ENCODE measurements around the gene CPNE5. TPM values are rescaled to one million over a fixed set of nuclear protein-coding genes. Genes with fewer than 3 reads are reported as not detected.

The CPNE5 gene
- total RNA-seq, 1 donor from 2014 or later: 0.58 TPM

DNA sequence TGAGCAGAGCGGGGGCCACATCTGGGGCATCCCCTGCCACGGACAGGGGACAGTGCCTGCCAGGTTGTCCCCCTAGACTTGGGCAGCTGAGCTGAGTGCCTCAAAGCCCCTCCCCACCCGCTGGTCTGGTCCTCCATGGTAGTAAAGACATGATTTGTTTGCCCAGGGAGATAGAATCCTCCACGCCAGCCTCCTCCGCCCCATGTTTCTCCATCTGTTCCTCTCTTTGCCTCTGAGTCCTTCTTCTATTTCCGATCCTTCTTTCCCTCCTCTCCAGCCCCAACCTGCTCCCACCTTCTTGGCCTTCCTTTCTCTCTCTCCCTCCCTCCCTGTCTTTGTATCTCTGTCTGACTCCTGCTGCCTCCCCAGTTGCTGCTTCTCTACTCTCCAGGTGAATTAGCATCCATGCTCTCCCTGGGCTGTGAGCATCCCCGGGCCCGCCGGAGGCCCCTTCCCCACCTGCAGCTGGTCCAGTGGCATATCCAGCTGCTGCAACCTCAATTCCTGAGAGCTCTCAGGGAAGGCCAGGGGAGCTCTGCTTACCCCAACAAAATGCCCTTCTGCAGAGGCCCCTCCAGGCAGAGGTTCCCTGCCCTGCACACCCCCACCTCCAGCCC, 45.8 kb downstream of the CPNE5 start:
- no peak overlapping the region for H3K4me3 ChIP-seq (ENCODE audit: low read depth, low read length)
- TF ChIP-seq, protein P1, sequence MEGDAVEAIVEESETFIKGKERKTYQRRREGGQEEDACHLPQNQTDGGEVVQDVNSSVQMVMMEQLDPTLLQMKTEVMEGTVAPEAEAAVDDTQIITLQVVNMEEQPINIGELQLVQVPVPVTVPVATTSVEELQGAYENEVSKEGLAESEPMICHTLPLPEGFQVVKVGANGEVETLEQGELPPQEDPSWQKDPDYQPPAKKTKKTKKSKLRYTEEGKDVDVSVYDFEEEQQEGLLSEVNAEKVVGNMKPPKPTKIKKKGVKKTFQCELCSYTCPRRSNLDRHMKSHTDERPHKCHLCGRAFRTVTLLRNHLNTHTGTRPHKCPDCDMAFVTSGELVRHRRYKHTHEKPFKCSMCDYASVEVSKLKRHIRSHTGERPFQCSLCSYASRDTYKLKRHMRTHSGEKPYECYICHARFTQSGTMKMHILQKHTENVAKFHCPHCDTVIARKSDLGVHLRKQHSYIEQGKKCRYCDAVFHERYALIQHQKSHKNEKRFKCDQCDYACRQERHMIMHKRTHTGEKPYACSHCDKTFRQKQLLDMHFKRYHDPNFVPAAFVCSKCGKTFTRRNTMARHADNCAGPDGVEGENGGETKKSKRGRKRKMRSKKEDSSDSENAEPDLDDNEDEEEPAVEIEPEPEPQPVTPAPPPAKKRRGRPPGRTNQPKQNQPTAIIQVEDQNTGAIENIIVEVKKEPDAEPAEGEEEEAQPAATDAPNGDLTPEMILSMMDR (conservative IDR thresholded peaks at IDR 0.05; ENCODE audit: low read depth, low read length): no peak
- no peak for DNase-seq (ENCODE audit: low read depth)

DNA sequence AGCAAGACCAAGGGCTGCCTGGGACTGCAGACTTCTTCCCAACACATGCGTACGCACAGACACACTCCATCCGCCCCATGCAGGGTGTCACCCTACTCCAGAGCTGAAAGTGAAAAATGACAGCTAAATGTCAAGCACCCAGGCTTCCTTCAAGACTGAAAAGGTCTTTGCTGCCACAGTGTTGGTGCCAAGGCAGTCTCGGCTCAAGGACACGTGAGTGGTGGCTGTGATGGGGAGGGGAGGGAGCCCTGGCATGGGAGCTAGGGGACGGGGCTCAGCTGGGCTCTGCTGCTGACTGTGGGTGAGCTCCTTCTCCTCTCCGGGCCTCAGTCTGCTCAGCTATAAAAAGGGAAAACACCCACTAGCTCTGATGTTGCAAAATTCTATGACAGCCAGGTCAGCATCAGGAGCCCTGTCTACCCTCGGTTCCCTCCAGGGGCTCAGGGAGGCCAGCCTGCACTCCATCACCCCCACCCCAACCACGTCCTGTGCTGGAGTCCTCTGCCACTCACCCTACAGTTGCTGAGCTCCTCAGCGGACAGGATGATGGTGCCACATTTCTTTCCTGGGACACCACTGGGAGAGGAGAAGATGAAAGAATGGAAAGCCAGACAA, 47.6 kb downstream of the CPNE5 start:
- no peak overlapping the region for H3K4me3 ChIP-seq (ENCODE audit: low read depth, low read length)
- no peak for DNase-seq (ENCODE audit: low read depth)
- TF ChIP-seq, protein P1 (conservative IDR thresholded peaks at IDR 0.05; ENCODE audit: low read depth, low read length): no peak

DNA sequence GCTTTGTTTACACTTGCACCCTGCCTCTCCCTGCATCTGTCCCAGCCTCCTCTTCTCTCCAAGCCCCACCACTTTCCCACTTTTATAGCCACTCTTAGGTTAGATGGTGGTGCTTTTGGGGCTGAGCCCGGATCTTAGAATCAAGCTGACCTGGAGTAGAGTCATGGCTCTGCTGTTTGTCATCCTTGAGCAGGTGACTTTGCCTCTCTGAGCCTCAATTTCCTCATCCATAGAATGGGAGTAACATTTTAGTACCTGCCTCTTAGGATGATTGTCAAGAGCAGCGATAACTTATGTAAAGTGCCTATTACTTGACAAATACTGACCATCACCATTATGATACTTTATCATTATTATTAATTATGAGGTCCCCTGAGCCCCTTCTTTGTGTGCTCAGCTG, 48.2 kb downstream of the CPNE5 start:
- no peak for DNase-seq (ENCODE audit: low read depth)
- TF ChIP-seq, protein P1 (conservative IDR thresholded peaks at IDR 0.05; ENCODE audit: low read depth, low read length): no peak
- H3K4me3 ChIP-seq (ENCODE audit: low read depth, low read length): no peak overlapping the region

DNA sequence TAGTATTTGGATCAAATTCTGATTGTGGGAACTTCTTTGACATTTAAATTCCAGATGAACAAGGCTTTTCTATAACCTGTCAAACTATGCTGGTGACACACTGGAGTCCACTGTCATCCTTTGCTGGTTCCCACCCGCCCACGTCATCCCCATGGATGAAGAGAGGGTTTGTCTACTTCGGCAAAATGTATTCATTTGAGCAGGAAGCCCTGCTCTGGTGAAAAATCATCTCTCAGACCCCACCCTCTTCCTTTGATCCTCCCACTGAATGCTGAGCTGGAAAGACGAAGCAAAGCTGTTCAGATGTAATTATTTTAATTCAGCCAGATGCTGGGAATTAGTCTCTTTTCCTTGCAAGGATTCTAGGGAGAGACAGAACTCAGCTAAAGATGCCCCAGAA, 50.5 kb downstream of the CPNE5 start:
- TF ChIP-seq, protein P1 (conservative IDR thresholded peaks at IDR 0.05; ENCODE audit: low read depth, low read length): no peak
- no peak for DNase-seq (ENCODE audit: low read depth)
- no peak overlapping the region for H3K4me3 ChIP-seq (ENCODE audit: low read depth, low read length)

DNA sequence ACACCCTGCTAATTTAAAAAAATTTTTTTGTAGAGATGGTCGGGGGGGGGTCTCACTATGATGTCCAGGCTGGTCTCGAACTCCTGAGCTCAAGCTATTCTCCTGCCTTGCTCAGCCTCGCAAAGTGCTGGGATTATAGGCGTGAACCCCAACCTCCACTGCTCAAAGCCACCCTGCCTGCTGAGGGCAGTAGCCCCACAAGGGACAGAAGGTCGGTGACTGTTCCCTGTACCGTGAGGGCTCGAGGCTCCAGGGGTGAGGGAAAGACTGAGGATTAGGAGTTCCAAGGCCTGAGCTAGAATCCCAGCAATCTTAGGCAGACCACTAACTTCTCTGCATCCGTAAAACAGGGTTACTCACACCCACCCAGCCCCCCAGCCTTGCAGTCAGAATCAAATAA, 51.1 kb downstream of the CPNE5 start:
- no peak overlapping the region for H3K4me3 ChIP-seq (ENCODE audit: low read depth, low read length)
- no peak for DNase-seq (ENCODE audit: low read depth)
- TF ChIP-seq, protein P1 (conservative IDR thresholded peaks at IDR 0.05; ENCODE audit: low read depth, low read length): no peak

DNA sequence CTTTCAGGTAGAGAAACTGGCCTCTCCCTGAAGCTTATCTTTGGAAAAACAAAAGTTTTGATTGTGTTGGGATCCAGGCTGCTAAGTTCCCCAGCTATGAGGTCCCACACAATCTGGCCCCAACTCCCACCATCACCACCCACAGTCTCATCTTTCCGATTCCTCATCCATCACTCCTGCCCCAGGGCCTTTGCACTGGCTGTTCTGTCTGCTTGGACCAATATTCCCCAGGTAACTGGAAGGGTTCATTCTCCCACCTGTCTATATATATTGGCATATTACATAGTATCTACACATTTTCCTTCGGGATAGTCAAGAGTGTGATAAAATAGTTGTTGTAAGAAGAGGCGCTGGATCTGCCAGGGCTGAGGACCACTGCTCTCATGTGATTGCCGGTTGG, 52.0 kb downstream of the CPNE5 start:
- TF ChIP-seq, protein P1 (conservative IDR thresholded peaks at IDR 0.05; ENCODE audit: low read depth, low read length): no peak
- H3K4me3 ChIP-seq (ENCODE audit: low read depth, low read length): no peak overlapping the region
- no peak for DNase-seq (ENCODE audit: low read depth)

Data from epithelial cell of proximal tubule (primary cell).